ENCODE measurements around the gene CREB3L2.
"Not testable (repeated sequence)": the region's sequence is repeated elsewhere in the genome, so short reads cannot be mapped to it uniquely, and the experiment has no call there.

CREB3L2 gene

DNA sequence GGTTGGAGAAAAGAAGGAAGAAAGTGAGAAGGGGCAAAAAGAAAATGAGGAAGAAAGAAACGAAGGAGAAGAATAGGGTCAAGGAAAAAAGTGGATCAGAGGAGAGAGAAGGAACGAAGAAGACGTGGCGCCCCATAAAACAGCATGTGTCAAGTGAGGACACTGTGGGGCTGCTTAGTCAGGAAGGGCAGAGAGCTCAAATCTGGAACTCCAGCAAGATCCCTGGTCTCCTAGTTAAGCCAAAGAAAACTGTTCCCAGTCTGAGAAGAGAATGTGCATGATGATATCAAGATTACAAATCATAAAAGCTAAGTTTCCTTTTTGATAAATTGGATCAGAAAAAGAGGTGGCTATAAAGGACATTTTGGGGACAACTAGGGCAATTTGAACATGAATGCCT lies 33.0 kb downstream of the CREB3L2 start:
- DNase-seq (ENCODE audit: low read depth in 2 of 2), result no peak

DNA sequence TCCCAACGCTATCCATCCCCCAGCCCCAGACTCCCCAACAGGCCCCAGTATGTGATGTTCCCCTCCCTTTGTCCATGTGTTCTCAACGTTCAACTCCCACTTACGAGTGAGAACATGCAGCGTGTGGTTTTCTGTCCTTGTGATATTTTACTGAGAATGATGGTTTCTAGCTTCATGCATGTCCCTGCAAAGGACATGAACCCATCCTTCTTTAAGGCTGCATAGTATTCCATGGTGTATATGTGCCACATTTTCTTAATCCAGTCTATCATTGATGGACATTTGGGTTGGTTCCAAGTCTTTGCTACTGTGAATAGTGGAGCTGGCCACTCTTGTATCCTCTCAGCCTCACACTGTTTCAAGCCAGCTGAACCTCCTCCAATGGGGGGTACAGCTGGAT lies 33.5 kb downstream of the CREB3L2 start:
- DNase-seq (ENCODE audit: low read depth in 2 of 2), result not testable (repeated sequence)

DNA sequence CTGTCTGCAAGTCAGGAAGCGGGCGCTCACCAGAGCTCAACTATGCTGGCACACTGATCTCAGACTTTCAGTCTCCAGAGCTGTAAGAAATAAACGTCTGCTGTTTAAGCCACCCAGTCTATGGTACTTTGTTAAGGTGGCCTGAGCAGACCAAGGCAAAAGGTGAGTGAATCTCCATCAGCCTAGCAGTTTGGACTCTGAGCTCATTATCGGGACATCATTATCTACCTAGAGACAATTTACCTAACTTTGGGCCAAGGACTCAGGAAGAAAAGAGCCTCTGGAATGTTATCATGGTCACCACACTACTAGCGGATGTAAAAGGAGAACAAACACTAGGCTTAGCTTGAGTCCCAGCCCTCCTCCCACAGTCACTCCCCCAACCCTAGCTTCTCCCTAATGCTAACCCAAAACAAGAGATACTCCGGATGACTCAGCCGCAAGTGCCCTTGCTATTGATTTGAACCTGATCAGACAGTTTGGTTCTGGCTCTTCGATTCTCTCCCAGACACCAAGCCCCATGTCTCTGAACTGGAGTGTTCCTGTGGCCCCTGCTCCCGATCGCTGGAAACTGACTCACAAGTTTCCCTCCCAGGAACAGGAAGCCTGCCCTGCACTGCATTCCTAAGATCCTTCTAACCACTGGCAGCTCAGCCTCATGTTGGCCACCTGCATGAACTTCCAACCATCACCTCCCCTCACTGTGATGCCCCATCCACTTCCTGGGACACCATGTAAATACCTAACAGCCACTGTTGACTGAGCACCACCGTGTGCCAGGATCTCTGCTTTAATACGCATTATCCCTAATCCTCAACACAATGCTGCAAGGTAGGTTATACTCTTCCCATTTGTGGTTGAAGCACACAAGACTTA lies 34.5 kb downstream of the CREB3L2 start:
- DNase-seq (ENCODE audit: low read depth in 2 of 2), result no peak

DNA sequence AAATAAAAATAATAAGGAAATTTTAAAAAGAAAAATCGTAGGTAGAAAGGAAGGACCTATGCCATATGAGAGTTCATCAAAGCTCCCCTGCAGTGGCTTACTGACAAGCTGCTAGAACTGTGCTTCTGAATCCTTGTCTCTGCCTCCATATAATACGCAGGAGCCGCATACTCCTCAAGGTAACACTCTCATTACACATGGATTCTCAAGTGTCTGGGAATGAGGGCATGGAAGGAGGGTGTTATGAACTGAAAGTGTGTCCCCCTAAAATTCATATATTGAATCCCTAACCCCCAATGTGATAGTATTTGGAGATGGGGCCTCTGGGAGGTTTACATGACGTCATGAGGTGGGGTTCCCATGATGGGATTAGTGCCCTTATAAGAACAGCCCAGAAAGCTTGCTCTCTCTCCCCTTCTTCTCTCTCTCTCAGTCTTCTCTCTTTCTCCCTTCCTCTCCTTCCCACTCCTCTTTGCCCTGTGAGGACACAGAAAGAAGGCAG lies 35.2 kb downstream of the CREB3L2 start:
- DNase-seq (ENCODE audit: low read depth in 2 of 2), result no peak

DNA sequence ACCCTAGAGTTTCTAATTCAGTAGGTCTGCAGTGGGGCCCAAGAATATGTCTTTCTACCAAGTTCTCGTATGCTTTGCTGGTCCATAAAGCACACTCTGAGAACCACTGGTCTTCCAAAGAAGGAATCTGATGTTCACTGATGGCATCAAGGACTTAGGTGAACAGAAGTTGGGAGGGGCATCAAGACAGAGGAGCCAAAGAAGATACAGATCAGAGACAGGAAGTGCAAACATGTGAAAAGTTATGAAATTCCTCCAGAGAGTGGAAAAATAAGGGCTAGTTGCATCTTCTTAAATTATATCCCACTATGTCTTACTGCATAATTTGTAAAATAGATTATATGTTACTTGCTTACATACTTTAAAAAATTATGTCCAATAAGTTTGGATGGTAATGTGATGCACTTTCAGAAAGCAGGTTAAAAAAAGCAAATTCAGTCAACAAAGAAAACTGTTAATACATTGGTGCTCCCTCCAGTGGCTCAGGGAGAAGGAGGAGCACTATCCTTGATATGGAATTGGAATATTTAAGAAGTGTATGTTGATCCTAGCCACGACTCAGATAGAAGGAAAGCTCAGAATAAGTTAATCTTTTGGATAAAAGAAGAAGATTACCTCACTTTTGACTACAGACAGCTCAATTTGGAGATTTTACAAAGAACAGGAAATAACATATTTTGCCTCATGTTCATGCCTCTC lies 35.8 kb downstream of the CREB3L2 start:
- DNase-seq (ENCODE audit: low read depth in 2 of 2), result no peak

DNA sequence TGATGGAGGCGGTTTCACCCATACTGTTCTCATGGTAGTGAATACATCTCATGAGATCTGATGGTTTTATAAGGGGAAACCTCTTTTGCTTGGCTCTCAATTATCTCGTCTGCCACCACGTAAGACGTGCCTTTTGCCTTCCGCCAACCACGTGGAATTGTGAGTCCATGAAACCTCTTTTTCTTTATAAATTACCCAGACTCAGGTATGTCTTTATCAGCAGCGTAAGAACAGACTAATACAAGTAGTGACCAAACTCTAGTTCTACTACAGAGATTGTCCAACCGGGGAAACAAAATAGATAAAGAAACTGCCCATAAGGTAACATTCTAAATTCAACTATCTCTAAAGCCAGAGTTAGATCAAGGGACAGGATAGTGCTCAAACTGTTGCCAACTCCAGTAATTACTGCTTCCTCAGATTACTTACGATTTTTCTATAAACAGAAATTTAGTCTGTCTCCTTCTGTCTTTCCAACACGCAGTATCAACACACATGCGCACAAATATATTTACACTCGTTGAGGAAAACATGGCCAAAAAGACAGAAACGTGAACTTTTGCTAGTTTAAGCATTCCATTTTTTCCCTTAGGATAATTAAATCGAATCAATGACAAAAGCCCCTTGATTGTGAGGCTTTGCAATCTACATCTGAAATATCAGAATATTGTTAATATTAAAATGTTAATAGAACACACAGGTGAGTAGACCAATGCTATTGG lies 36.9 kb downstream of the CREB3L2 start:
- DNase-seq (ENCODE audit: low read depth in 2 of 2), result no peak

DNA sequence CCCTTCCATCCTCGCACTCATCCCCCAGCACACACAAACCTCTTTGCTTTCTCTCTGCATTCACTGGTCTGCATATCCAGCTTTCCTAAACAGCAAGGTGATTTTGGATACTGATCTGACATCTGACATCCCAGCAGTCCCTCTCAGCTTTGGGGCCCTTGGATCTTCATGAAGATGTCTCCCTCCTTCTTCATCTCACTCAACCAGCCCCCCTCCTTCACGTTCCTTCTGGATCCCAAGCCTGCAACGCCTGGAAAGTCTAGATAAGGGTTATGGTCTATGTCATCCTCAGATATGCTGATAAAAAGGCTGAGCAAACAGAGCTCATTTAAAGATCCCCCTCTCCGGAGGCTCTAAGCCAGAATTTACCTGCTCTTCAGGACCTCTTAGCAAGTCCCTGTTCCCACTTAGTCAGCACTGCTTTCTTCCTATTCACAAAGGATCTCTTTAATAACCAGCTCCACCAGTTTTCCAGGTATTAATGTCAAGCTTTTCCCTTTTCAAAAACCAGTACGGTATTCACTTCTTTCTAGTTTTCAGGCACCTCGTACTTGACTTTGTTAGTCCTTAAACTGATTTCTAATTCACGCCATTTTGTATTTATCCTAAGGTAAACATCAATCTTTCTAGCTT lies 38.9 kb downstream of the CREB3L2 start:
- DNase-seq (ENCODE audit: low read depth in 2 of 2), result no peak

DNA sequence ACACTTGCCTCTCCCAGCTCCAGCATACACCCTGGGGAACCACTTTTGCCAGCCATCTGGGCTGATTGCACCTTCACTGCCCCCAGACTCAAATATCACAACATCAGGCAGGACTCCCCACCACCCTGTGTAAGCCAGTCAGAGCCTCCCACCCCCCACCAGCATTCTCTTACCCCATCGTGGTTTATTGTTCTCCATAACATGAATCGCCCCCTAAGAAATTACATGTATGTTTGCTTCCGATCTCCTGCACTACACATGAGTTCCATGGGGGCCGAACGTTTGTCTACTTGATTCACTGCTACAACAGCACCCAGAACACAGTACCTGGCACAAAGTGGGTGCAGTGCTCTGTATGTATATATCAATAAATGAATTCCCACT lies 39.4 kb downstream of the CREB3L2 start:
- no peak for DNase-seq (ENCODE audit: low read depth in 2 of 2)

DNA sequence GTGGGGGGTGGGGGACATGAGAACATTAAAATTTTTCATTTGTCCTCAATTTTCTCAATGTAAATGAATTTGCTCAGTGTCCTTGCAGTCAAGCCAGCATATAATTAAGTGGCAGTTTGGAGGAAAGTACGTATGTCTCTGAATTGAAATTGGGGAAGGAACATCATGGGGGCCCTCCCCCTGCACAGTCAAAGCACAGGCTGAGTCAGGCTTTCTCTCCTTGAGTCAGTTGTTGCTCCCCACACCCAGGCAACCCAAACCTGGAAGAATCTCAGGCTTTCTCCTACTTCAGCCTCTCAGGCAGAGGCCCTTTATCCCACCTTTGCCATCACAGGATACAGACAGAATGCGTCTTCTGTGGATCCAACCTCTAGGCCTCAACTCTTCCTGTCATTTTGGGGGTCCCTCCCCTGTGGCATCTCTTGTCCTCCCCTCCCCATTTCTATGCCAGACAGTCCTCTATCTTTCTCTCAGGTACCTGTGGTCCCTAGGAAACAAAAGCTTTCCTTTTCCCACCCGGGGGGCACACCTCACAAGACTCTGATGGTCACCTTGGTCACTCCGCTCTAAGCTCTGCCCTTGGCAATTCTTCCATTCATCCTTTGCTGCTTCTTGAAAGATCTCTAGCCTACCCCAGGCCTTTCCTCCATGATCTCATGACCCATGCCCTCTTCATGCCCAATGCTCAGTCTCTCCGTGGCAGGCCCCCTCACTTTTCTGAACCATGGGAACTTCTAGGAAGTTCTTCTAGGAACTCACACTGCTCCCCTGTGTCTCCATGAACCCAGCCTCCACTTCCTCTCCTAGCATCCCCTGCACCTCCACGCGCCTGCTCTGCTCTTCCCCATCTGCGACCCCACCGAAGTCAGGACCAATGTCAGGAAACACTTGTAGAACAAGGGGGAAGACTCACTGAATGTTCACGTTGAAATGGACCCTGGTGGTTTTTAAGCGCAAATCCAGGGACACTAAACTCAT lies 40.4 kb downstream of the CREB3L2 start:
- DNase-seq (ENCODE audit: low read depth in 2 of 2), result no peak

DNA sequence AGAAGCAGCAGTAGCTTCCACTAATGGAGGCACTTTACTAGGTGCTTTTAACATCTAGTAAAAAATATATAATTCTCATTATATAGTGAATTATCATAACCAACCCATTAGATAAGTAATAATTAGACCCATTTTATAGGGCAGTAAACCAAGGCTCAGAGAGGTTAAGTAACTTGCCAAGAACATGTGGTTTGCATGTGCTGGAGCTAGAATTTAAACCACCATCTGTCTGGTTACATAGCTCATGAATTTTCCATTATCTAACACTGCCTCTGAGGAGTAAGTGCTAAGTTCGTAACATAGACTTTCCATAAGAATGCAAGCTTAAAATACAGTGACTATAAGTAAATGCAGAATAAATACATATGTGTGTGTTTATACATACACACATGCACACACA lies 41.9 kb downstream of the CREB3L2 start:
- no peak for DNase-seq (ENCODE audit: low read depth in 2 of 2)

DNA sequence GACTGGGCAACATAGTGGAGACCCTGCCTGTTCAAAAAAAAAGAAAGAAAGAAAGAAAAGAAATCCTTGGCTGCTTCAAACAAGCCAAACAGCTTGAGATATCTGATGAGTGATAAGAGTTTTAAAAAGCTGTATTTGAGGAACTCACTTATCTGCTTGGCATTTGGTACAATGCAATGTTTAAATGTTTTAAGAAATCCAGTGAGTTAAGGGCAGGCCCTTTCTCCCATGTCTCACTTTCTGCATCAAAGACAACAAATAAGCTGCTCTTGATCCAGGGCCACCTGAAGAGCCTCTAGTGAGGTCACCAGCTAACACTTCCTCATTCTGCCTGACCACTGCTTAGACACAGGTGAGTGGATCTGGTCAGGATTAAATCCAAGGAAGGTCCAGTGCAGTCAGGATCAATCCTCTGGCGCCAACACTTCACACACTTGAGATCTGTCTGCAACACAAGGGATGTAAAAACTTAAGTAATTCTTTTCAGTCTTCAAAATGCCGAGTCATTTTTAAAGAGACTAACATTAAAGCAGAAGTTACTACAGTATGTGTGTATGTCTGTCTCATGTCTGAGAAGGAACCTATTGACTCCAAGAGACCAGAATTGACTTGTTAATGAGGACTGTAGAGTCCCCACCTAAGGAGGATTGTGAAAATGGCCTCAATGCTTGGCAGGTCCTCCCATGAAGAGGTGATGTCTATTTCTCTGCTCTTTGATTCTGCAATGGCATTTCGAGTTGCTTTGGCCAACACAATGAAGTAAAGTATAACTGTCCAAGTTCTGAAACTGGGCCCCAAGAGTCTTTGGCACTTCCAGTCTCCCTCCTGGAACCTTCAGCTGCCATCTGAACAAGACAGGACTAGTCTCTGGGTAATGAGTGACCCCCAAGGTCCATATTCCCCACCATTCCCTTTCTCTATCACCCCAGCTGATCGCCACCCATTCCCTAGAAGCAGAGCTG lies 43.1 kb downstream of the CREB3L2 start:
- no peak for DNase-seq (ENCODE audit: low read depth in 2 of 2)

DNA sequence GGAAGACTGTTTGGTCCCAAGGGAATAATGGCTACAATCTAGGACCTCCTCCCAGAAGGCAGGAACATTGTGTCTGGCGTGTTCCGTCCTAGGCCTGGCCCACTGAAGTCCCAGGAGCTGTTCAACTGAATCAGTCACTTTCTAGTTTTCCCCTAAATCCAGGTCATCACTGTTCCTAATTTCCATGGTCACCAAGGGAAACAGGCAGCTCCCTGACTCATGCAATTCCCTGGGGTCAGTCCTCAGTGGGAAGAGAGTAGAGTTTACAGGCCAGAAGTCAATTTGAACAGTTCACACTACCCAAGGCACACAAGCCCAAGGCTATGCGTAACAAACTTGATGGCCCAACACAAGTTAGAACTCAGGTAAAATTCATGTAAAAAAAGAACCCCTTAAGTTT lies 44.0 kb downstream of the CREB3L2 start:
- DNase-seq (ENCODE audit: low read depth in 2 of 2), result no peak

DNA sequence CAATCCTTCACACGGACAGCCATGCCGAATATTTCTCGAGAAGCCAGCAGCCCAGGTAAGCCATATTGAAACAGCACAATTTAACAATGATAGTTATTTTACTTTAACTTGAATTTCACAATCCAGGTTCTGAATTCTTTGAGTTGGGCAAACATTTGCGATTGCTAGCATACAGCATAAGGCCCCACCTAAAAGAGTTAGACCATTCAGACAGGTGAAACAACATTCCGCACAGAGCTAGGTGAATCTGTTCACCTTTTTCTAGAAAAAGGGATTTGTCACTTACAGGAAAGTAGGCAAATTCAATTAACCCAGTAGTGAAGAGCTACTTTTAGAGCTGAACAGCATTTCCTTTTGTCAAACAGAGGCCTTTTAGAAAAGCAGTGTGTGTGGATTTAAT lies 45.3 kb downstream of the CREB3L2 start:
- no peak for DNase-seq (ENCODE audit: low read depth in 2 of 2)

DNA sequence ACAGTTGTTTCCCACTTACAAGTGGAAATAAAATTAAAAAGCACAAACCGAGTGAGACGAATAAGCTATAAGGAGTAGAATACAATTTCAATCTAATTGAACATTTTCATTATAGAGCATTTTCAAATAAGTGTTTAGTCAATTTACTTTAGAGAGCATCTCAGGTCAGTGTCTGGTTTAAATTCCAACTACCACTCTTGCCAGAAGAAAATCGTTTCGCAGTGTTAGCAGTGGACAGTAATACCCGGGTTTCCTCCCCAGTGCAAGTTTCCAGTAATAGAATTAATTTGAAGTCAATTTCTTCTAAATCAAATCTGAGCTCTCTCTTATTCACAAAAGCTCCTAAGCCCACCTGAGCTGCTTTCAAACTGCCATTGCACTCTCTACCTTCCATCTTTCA lies 45.7 kb downstream of the CREB3L2 start:
- no peak for DNase-seq (ENCODE audit: low read depth in 2 of 2)

DNA sequence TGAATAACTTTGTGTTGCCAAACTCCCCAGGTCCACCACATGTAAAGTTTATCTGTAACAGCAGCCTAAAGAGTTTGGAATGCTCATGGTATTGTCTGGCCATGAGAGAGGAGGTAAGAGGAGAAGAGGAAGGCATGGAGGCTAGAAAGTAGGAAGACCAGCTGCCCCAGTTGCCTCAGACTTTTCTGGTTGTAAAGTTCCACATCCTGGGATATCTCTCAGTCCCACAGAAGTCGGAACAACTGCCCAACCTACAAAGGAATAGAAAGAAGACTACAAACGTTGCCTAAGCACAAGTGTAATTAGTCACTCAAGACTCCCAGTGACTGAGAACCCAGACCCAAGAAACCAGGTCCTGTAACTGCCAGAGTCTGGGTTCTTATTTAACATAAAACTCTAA lies 47.3 kb downstream of the CREB3L2 start:
- no peak for DNase-seq (ENCODE audit: low read depth in 2 of 2)

DNA sequence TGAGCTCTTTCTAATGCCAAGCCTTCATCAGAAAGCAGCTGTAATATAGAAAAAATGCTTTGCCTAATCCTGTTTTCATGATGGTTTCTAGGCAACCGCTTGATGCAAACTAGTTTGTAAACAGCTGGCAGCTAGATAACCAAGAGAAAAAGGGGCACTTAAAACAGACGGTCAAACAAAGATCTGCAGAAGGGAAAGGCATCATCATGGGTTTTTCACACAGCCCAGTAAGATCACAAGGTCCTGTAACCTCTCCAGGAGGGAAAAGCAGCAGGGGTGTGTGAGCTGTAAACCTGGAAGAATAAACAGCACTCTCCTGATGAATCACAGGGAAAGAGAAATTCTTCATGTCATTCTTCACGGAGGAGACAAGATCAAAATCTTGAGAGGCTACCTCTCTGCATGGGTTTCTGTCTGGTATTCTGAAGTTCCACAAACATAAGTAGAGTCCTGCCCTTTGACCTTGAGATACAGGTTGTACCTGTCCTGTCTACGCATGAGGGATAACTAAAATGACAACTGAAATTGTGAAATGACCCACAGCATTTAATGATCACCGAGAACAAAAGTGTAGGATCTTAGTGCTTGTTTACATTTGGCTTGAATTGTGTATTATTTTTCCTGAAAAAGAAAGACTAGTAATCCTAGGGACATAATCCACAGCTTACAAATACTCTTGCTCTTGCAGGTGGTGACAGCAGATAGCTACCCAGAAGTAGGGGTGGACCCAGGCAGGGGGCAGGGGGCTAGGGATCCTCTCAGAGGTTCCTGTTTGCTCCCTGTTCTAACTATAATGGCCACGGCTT lies 48.0 kb downstream of the CREB3L2 start:
- no peak for DNase-seq (ENCODE audit: low read depth in 2 of 2)

DNA sequence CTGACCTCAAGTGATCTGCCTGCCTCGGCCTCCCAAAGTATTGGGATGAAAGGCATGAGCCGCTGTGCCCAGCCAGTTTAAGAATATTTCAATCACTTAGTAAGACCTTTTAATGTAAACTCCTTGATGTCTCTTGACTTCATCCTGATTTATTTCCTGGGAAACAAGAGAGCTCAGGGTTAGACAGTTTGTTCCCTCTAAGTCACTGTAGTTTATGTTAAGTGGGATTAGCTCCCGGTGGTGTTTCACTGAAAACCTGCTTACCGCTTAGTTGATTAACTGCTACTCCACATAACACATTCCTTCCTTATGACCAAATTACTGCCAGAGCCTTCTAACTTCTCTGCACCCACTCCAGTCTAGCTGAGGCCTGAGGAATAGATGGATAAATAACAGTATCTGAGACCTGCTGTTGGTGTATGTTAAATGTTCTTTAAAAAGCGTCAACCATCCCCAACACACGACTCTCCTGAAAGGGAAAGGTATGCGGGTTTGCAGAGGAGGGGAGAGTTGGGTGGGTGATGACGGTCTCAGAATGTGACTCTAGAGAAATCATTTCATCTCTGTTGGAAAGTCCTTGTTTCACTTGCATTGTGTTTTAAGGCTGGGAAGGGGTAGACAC lies 48.7 kb downstream of the CREB3L2 start:
- no peak for DNase-seq (ENCODE audit: low read depth in 2 of 2)

DNA sequence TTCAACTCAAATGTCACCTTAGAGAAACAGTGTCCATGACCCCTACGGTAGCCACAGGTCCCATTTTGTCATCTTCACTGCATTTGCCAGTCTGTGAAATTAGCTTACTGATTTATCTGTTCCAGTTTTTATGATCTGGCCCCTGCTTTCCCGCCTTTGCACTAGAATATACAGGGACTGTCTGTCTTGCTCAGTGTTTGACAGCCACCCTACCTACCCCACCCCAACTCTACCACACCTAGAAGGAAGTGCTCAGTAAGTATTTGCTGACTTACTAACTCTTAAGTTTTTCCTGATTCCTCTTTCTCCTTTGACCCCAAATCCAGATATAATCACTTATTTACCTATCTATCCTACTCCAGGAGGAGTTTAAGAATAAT lies 49.5 kb downstream of the CREB3L2 start:
- no peak for DNase-seq (ENCODE audit: low read depth in 2 of 2)
